ENCODE results near the gene SH3RF2.

Gene SH3RF2

DNA sequence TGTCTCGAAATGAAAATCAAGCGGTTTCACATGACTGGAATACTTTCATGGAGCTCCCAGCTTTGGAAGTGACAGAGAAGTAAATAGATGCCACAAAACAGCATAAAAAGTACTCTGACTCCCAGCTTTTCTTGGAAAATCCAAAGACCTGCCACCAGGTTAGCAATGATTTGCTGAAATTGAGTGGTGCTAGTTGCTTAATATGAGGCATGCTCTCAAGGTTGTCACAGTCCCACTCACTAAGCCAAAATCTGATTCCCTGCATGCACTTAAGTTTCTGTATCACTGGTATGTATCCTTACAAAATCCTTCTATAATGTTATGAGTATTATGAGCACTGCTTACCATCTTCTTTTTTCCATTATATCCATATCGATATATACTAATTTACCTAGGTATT is 13.0 kb upstream of the SH3RF2 start:
- no peak for DNase-seq

DNA sequence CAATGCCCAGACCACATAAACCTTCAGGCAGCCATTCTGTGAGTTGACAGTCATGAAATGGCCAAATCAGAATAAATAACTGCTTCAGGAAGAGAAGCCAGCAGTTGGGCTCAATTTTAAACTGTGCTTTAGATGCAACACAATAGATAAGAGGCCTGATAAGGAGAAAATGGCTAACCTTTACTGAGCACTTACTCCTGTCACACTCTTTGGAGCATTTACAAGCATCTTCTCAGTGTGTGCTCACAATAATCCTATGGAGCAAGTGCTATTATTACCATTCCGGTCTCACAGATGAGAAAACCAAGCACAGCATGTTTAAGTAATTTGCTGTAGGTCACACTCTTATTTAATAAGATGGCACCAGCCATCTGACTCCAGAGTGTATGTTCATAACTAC is 11.5 kb upstream of the SH3RF2 start:
- DNase-seq, result no peak

- DNase-seq, result no peak
These were observed 11.0 kb upstream of the SH3RF2 start for GRCh38 chr5:145925353-145925752.

DNA sequence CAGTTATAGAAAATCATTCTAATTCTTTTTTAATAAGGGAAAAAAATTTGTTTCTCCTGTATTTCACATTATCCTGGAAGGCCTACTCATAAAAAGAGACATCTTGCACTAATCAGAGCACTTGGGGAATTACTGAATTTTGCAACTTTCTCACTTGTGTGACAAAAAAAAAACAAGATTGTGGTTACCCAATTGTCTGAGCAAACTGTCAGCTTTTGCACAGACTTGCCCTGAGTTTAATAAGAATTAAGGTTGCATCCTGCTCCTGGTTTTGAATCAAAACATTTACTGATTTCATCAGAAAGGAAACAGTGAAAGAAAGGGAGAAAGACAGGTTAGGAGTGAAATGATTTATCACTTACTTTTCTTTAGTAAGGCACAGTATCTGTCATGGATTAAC is 10.6 kb upstream of the SH3RF2 start:
- DNase-seq, result no peak

- no peak for DNase-seq
These were observed 4.7 kb upstream of the SH3RF2 start for GRCh38 chr5:145931718-145932117.

- no peak for DNase-seq
These were observed 2.1 kb upstream of the SH3RF2 start for GRCh38 chr5:145934276-145934675.

DNA sequence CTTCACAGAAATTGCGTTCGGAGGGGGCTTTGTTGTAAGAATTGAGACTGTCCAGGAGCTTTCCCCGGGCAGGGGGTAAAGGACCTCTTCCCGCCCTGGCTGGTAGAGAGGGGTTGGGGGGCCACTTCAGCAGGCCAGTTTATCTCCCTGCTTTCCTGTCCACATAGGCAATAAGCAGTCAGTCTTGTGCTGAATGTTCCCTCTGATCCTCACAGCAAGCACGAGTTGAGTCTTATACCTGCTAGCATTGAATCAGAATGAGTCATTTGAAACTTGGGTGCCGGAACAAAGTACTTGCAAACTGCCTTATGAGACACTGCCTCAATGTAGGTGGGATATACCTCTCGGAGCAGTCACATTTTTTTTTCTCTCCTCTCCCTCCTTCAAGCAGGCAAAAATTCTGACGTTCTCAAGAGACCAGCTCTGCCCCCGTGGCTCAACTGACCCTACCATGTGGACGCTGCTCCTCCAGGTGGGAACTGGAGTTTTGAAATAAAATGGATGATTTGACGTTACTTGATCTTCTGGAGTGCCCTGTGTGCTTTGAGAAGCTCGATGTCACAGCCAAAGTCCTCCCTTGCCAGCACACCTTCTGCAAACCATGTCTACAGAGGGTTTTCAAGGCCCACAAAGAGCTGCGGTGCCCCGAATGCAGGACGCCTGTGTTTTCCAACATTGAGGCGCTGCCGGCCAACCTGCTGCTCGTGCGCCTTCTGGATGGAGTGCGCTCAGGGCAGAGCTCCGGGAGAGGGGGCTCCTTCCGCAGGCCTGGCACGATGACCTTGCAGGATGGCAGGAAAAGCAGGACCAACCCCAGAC is 1.3 kb downstream of the SH3RF2 start:
- DNase-seq, result no peak

DNA sequence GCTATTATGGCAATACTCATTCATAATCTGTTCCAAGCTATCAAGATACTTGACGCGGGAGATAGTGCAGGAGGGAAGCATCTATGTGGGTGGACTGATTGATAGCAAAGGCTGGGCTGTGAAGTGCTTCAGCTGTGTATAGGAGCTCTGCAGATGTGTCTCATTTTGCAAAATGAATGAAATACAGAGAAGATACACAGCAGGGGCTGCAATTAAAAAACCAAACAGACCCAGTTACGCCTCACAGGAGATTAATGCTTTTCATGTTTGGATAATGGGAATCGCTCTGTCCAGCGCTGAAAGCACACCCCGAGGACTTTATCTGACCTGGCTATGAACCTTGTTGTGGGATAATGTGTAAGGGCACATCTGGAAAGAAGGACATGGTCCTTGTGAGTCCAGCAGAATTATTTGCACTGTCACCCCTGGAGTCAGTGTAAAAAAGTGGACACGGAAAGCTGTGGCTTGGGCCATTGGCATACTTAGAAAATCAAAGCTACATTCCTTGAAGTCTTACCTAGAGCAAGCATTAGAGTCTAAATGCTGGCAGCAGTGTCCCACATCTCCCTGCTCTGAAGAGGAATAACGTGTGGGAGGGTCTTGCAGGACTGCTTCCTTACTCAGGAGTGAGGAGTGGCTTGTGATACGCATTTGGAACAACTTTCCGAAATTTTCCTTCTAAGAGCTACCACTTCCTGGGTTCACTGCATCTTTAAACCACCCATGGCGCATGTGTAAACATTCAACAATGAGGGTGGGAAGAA is 2.6 kb downstream of the SH3RF2 start:
- no peak for DNase-seq

DNA sequence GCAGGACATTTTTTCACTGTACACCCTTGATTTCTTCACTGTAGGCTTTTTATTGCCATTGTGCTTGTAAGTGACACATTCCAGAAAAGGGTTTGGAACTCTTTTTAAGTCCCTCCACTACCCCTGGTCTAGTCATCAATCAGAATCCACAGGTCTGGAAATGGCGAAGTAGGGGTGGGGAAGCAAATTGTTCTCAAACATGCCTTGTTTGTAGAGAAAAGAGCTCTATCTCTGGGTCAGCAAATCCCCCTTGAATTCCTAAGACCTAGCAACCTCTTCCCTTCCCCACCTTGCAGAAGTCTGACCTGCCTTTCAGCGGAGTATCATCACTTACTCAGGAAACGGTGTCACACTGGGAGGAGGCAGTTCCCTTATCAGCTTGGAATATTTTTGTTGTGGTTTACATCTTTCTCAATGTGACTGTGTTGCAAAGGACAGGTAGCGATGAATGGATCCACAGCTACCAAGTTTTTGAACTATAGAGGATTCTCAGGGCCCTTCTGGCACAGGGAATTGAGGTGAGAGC is 3.2 kb downstream of the SH3RF2 start:
- no peak for DNase-seq

- DNase-seq, result no peak
These were observed 4.7 kb downstream of the SH3RF2 start for GRCh38 chr5:145941096-145941447.

- DNase-seq, result no peak
These were observed 5.2 kb downstream of the SH3RF2 start for GRCh38 chr5:145941448-145942130.

DNA sequence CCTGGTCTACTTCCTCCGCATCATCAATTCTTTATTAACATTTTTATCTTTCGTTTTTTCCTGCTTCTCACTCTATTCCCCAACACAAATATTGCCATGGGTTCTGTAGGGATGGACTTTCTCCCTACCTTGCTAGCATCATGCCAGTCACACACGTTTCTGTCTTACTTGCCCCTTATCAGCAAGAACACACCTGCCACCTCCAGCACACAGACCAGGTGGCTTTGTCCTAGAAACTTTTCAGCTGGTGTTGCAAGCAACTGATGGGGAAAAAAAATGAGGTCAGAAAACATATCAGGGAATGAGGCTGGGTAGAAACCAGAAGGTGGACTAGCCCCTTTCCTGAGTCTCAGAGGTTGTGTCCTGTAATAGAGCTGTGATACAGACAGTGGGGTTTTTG is 5.8 kb downstream of the SH3RF2 start:
- DNase-seq, result no peak

- DNase-seq, result no peak
These were observed 6.4 kb downstream of the SH3RF2 start for GRCh38 chr5:145942749-145943148.

DNA sequence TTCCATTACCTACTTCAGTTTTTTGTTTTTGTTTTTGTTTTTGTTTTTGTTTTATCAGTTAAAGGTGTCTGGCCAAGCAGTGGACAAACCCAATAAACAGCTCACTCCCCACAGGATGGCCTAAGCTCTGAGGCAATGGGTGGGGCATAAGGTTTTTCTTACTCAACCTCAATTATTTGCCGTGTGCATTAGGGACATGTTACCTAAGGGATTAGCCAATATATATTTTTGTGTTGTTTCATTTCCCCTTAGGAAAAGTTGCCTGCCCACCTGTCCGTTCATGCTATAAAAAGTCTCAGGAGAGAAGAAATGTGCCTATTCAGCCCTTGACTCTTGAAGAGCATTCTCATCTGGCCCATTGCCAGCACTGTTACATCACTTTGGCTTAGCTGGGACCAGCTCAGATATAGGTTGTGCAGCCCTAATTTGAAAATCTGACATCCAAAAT is 7.3 kb downstream of the SH3RF2 start:
- no peak for DNase-seq

- DNase-seq, result no peak
These were observed 8.0 kb downstream of the SH3RF2 start for GRCh38 chr5:145944328-145944727.

GRCh38 chr5:145945620-145946111 is 9.3 kb downstream of the SH3RF2 start:
- no peak for DNase-seq

GRCh38 chr5:145946112-145946861 is 9.9 kb downstream of the SH3RF2 start:
- no peak for DNase-seq

GRCh38 chr5:145947581-145947980 is 11.2 kb downstream of the SH3RF2 start:
- DNase-seq, result no peak

DNA sequence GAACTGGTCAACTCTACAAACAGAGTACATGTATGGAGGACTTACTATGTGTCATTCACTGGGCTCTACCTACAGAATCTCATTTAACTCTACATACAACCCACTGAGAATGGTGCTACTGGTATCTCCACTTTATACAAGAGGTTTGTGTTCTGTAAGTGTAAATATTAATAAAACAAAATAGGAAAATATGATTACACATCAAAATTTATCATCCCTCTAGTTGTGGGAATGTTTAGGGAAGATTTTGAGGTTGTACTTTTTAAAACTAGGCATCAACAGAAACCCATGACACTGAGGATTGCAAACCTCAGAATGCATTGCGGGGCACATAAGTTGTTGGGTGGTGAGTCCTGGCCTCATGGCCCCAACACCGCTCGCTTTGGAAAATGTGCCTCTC is 11.7 kb downstream of the SH3RF2 start:
- DNase-seq, result no peak

DNA sequence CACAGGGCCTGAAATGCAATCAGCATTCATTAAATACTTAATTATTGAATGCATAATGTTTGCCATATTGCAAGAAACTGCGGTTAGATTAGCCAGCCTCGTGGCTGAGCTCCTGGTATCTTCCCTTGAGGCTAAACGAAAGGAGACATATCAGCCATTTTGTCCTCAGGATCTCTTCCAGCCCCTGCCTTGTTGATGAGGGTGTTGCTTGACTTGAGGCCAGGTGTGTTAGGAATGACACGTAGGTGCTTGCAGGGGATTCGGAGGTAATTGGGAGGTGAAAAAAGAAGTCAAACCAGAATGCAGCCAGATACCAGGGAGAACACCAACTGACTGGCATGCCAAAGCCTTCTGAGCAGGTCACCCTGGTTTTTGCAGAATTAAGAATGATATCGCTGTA is 12.5 kb downstream of the SH3RF2 start:
- no peak for DNase-seq

DNA sequence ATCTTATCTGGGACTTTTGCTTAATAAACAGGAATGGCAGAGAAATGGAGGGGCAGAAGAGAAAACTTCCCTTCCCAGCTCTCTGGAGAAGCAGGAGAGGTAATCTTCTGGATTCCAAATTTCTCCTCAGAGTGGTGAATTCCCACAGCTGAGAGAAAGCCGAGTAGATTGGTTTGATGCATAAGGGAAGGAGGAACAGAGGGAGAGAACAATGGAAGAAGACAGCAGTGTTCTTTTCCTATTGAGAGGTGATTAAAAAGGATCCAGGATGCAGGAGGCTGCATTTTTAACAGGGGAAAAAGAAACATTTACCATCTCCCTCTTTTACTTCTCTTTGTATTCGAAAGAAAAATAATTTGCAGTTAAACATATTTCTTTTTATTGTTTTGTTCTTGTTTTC is 13.1 kb downstream of the SH3RF2 start:
- no peak for DNase-seq

GRCh38 chr5:145951071-145951470 is 14.7 kb downstream of the SH3RF2 start:
- no peak for DNase-seq

- DNase-seq, result no peak
These were observed 16.8 kb downstream of the SH3RF2 start for GRCh38 chr5:145953202-145953601.

All from NCI-H1694 (cell line).